ENCODE measurements around the gene MRPL42. TPM values are rescaled to one million over a fixed set of nuclear protein-coding genes. Genes with fewer than 3 reads are reported as not detected.
A peak's percentile ranks its signal among the peaks of the same experiment; 100 is the strongest.
"Not testable (repeated sequence)": the region's sequence is repeated elsewhere in the genome, so short reads cannot be mapped to it uniquely, and the experiment has no call there.

MRPL42 gene
- total RNA-seq, 4 donors from 2014 or later: 22.9 to 59.9 (median 43.4) TPM

DNA sequence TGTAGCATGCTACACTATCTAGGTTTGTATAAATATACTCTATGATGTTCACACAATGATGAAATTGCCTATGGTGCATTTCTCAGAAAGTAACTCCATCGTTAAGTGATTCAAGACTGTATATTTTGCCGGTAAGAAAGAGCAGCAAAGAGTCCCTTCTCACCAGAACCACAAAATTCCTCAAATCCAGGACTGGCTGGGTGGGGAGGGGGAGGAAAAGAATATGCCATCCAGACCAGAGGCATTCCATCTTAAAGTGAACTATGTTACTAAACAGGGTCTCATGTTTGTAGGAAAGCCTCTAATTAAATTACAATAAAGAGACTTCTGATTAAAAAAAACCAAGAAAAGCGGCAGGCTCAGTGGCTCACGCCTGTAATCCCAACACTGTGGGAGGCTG is 37.0 kb upstream of the MRPL42 start:
- WGBS, 2 donors: 74 to 83% methylated on average over 4 of the region's 4 CpGs
- intact Hi-C loops (cut with DNase I): no loop called here
- TF ChIP-seq POLR2A (IDR thresholded peaks at IDR 0.05): no peak
- H3K36me3 ChIP-seq: no peaks in the 10 kb centered on the region
- H3K27me3 ChIP-seq: no peaks in the 10 kb centered on the region
- H3K4me1 ChIP-seq: peaks cover 7 to 89% (median 49%) of the 10 kb centered on the region in 3 donors
- DNase-seq: no peak
- H3K27ac ChIP-seq: no peak overlapping the region
- H3K4me3 ChIP-seq: no peak overlapping the region
- H3K9me3 ChIP-seq: no peaks in the 10 kb centered on the region

- intact Hi-C loops (cut with DNase I); H3K36me3 ChIP-seq; H3K27ac ChIP-seq; DNase-seq; H3K9me3 ChIP-seq; H3K27me3 ChIP-seq; H3K4me3 ChIP-seq: not testable (repeated sequence)
- peaks cover 6 to 88% (median 39%) of the 10 kb centered on the region in 3 donors for H3K4me1 ChIP-seq
- 84 to 88% methylated on average over 6 of the region's 6 CpGs for WGBS, 2 donors
These were observed 35.3 kb upstream of the MRPL42 start for GRCh38 chr12:93432031-93432430.

DNA sequence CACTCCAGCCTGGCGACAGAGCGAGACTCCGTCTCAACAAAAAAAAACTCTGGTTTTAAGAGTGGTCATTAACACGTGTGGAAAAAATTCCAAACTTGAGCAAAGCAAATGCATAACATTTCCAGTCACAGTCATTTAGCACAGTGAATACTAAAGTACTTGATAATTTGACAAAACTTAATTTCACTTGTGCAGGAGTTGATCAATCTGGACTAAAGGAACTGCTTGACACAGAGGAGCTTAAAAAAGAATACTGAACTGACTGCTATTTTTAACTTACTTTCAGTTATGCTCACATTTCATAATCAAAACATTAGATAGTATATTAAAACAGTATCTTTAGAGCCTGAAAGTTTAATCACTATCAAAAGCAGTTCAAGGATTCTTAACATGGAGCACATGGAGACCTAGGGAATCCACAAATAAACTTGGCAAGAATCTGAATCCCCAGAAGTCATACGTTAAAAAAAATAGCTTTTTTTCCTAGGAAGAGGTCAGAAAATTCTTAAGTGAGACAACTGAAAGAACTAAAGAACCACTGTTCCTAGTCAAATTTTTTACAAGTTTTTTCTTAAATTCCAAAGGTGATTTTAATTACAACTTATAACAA is 33.0 kb upstream of the MRPL42 start:
- no peak overlapping the region for H3K4me3 ChIP-seq
- H3K27ac ChIP-seq: peak overlapping the region in 1 of 4 donors; percentile 14
- no peak for DNase-seq
- H3K36me3 ChIP-seq: no peaks in the 10 kb centered on the region
- no peaks in the 10 kb centered on the region for H3K9me3 ChIP-seq
- H3K27me3 ChIP-seq: no peaks in the 10 kb centered on the region
- intact Hi-C loops (cut with DNase I): no loop called here
- peaks cover 3 to 88% (median 34%) of the 10 kb centered on the region in 3 donors for H3K4me1 ChIP-seq
- 41 to 58% methylated on average over 5 of the region's 5 CpGs for WGBS, 2 donors
- TF ChIP-seq CTCF (IDR thresholded peaks at IDR 0.05) (no peak), POLR2A (IDR thresholded peaks at IDR 0.05) (no peak)

- intact Hi-C loops (cut with DNase I): no loop called here
- H3K27me3 ChIP-seq: no peaks in the 10 kb centered on the region
- H3K9me3 ChIP-seq: no peaks in the 10 kb centered on the region
- 58 to 66% methylated on average over 3 of the region's 3 CpGs for WGBS, 2 donors
- TF ChIP-seq CTCF (IDR thresholded peaks at IDR 0.05) (no peak), POLR2A (IDR thresholded peaks at IDR 0.05) (no peak)
- DNase-seq: no peak
- H3K36me3 ChIP-seq: no peaks in the 10 kb centered on the region
- H3K4me1 ChIP-seq: peaks cover 20 to 87% (median 46%) of the 10 kb centered on the region in 3 donors
- no peak overlapping the region for H3K27ac ChIP-seq
- H3K4me3 ChIP-seq: no peak overlapping the region
These were observed 28.9 kb upstream of the MRPL42 start for GRCh38 chr12:93438266-93439050.

- peak overlapping the region in 2 of 4 donors; percentile 96 to 98 for H3K27ac ChIP-seq
- H3K36me3 ChIP-seq: no peaks in the 10 kb centered on the region
- intact Hi-C loops (cut with DNase I): no loop called here
- no peaks in the 10 kb centered on the region for H3K27me3 ChIP-seq
- no peaks in the 10 kb centered on the region for H3K9me3 ChIP-seq
- TF ChIP-seq CTCF (IDR thresholded peaks at IDR 0.05): no peak
- no peak for TF ChIP-seq POLR2A (IDR thresholded peaks at IDR 0.05)
- H3K4me3 ChIP-seq: peak overlapping the region; percentile 78 to 99 (median 90)
- DNase-seq: no peak
- 13 to 14% methylated on average over 12 of the region's 12 CpGs for WGBS, 2 donors
- H3K4me1 ChIP-seq: peaks cover 24 to 77% (median 32%) of the 10 kb centered on the region in 3 donors
These were observed 27.1 kb upstream of the MRPL42 start for GRCh38 chr12:93440043-93440835.

Data from esophagus squamous epithelium (tissue), 5 donors.